Spinal cord (tissue), 10 donors: Measurements from ENCODE around the gene XPR1. TPM values are rescaled to one million over a fixed set of nuclear protein-coding genes. Genes with fewer than 3 reads are reported as not detected.

Source experiments
- DNase-seq, 6 donors: peaks; one replicate each; pipeline versions ENCODE4 v3.0.0 to v3.0.0-alpha.2; 2013 to 2015; ENCODE audit warnings: low spot score in 6 of 6, low read depth in 4 of 6
- H3K27ac ChIP-seq: one replicate; pipeline ENCODE4 v1.5.1; 2013; ENCODE audit warnings: low read depth, low read length, control low read depth
- H3K27me3 ChIP-seq: one replicate; pipeline ENCODE4 v1.6.1; 2013; ENCODE audit warnings: low read length; ENCODE audit not compliant: control insufficient read depth, insufficient read depth
- H3K36me3 ChIP-seq: one replicate; pipeline ENCODE4 v1.6.1; 2013; ENCODE audit warnings: low read length; ENCODE audit not compliant: control insufficient read depth, insufficient read depth
- H3K4me1 ChIP-seq: one replicate; pipeline ENCODE4 v1.6.1; 2013; ENCODE audit warnings: low read length; ENCODE audit not compliant: control insufficient read depth, insufficient read depth
- H3K4me3 ChIP-seq: one replicate; pipeline ENCODE4 v1.5.1; 2013; ENCODE audit warnings: low read depth, low read length, control low read depth
- H3K9me3 ChIP-seq: one replicate; pipeline ENCODE4 v1.6.1; 2013; ENCODE audit warnings: low read length; ENCODE audit not compliant: control insufficient read depth, insufficient read depth
- WGBS: methylation state at CpG from one replicate; pipeline ENCODE4 v1.1.5; 2013; ENCODE audit warnings: missing lambda C conversion rate; ENCODE audit not compliant: insufficient coverage; 5-methylcytosine and 5-hydroxymethylcytosine counted together
- long read RNA-seq, 4 donors: transcript quantifications; one replicate each; lab custom pipeline, GENCODE V29; 2026
- polyA plus RNA-seq, 2 donors: library from polyadenylated mRNA; unstranded; fragments of 120-200 nt; gene quantifications; one replicate each; pipeline ENCODE4 v1.2.1, GENCODE V29; 2013; ENCODE audit not compliant: insufficient read length in 2 of 2
- total RNA-seq, 2 donors: library from RNA; depleted of rRNA in 1 of 2; stranded (reverse); fragments of 120-200 nt in 1 of 2; fragments of >200 nt in 1 of 2; gene quantifications; one replicate each; pipeline versions ENCODE4 v1.2.3 to v1.2.4, GENCODE V29; 2013 to 2014
- donor health status: healthy.

Gene XPR1
- 100 to 1,000 TPM in 1 of 2 donors, 10 to 100 TPM in 1; 38.0 to 110 TPM for total RNA-seq
- 10 to 100 TPM; 58.8 to 80.8 TPM for polyA plus RNA-seq
- long read RNA-seq, donor 1, full-length matches to known transcripts = 11 of 31 reads
- long read RNA-seq, donor 1, partial matches to known transcripts = 20 of 31 reads
- long read RNA-seq, donor 1, other reads (novel, unspliced or antisense) = 0 of 31 reads
- long read RNA-seq, donor 2, full-length matches to known transcripts = 3 of 3 reads
- long read RNA-seq, donor 2, partial matches to known transcripts = 0 of 3 reads
- long read RNA-seq, donor 2, other reads (novel, unspliced or antisense) = 0 of 3 reads
- long read RNA-seq, donor 3, full-length matches to known transcripts = 7 of 7 reads
- long read RNA-seq, donor 3, partial matches to known transcripts = 0 of 7 reads
- long read RNA-seq, donor 3, other reads (novel, unspliced or antisense) = 0 of 7 reads
- long read RNA-seq, donor 4, full-length matches to known transcripts = 1 of 1 reads
- long read RNA-seq, donor 4, partial matches to known transcripts = 0 of 1 reads
- long read RNA-seq, donor 4, other reads (novel, unspliced or antisense) = 0 of 1 reads

GRCh38 chr1:180631766-180632325, at the start of gene XPR1:
TSS of gene XPR1 (plus strand) at chr1:180632022. CDS start at chr1:180632202, 180 bp downstream.
- Histone ChIP-seq H3K27ac (peak within 1 kb of the TSS; percentile 92), H3K9me3 (no peaks in the 10 kb centered on the region), H3K4me3 (peak within 1 kb of the TSS; percentile 88), H3K4me1 (no peaks in the 10 kb centered on the region), H3K27me3 (no peaks in the 10 kb centered on the region), H3K36me3 (no peaks in the 10 kb centered on the region)
- DNase-seq = peak; percentile 89 to 100 (median 98)
- 0% methylated on average over 33 of the region's 41 CpGs for WGBS

DNA sequence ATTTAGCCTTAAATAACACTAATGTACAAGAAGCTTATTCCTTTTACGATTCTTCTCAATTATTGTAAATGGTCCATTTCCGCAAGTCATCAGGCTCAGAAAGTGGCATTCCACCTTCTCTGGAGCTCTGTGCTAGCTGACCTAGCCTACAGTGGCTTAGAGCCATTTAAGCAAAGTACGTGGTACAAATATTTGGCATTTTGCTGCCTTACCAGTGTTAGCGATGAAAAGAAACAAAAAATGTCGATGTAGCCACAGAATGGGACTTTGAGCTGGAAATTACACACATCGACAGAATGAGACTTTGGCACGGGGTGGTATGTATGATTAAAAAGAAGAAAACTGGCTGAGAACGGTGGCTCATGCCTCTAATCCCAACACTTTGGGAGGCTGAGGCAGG, 47.0 kb upstream of the XPR1 start:
- Histone ChIP-seq H3K27ac (no peak overlapping the region), H3K4me1 (peaks cover 8% of the 10 kb centered on the region), H3K27me3 (no peaks in the 10 kb centered on the region), H3K4me3 (no peak overlapping the region), H3K36me3 (no peaks in the 10 kb centered on the region), H3K9me3 (peaks cover 2% of the 10 kb centered on the region)
- WGBS = 97% methylated on average over 6 of the region's 8 CpGs
- no peak for DNase-seq

GRCh38 chr1:180585994-180586359, 45.8 kb upstream of the XPR1 start:
- Histone ChIP-seq H3K27ac (no peak overlapping the region), H3K4me1 (peaks cover 3% of the 10 kb centered on the region), H3K9me3 (peaks cover 2% of the 10 kb centered on the region), H3K27me3 (no peaks in the 10 kb centered on the region), H3K36me3 (no peaks in the 10 kb centered on the region), H3K4me3 (no peak overlapping the region)
- 100% methylated on average over 2 of the region's 4 CpGs for WGBS
- no peak for DNase-seq

GRCh38 chr1:180586671-180587155, 45.1 kb upstream of the XPR1 start:
- peaks cover 3% of the 10 kb centered on the region for H3K4me1 ChIP-seq
- H3K4me3 ChIP-seq = no peak overlapping the region
- no peaks in the 10 kb centered on the region for H3K27me3 ChIP-seq
- peaks cover 2% of the 10 kb centered on the region for H3K9me3 ChIP-seq
- 29% methylated on average over 1 of the region's 1 CpG for WGBS
- no peak for DNase-seq
- no peak overlapping the region for H3K27ac ChIP-seq
- no peaks in the 10 kb centered on the region for H3K36me3 ChIP-seq

DNA sequence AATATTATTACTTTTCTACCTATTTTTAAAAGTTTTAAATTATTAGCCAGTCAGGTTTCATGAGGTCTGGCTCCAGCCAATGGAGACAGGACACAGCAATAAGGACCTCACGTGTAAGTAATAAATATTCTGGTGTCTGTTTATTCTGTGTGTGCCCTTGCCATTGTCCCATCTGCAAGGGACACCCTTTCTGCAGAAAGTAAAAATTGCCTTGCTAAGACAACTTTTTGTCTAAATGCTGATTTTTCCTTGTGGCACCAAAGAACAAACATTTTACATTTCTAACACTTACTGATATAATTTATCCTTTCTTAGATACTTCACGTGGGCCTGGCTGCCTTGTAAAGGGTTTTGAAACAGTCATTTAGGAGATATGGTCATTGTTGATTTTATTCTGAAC, 43.7 kb upstream of the XPR1 start:
- H3K36me3 ChIP-seq = no peaks in the 10 kb centered on the region
- H3K4me1 ChIP-seq = peaks cover 3% of the 10 kb centered on the region
- no peaks in the 10 kb centered on the region for H3K27me3 ChIP-seq
- no peak for DNase-seq
- H3K27ac ChIP-seq = no peak overlapping the region
- 83% methylated on average over 1 of the region's 2 CpGs for WGBS
- H3K4me3 ChIP-seq = no peak overlapping the region
- H3K9me3 ChIP-seq = peaks cover 2% of the 10 kb centered on the region

- H3K27me3 ChIP-seq = no peaks in the 10 kb centered on the region
- no peak overlapping the region for H3K4me3 ChIP-seq
- peaks cover 10% of the 10 kb centered on the region for H3K4me1 ChIP-seq
- H3K9me3 ChIP-seq = peaks cover 2% of the 10 kb centered on the region
- H3K27ac ChIP-seq = no peak overlapping the region
- no peak for DNase-seq
- H3K36me3 ChIP-seq = no peaks in the 10 kb centered on the region
- WGBS = 100% methylated on average over 1 of the region's 2 CpGs
Observed at GRCh38 chr1:180590889-180591288, 40.9 kb upstream of the XPR1 start.

DNA sequence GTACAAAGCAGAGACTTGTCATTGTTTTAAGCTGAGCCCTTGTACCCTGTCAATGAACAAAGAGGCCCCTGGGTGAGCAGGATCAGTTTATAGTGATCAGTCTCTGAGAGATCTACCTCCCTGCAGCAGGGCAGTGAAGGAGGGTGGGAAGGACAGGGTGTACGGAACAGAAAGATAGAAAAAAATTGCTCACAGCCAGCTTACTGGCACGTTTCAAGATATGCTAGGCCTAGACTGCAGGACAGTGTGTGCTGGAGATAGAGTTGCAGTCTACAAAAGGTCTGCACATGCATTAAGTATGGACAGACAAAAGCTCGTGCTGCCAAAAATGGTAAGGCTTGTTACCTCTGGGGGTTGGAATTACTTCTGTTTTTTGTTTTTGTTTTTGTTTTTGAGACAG, 38.4 kb upstream of the XPR1 start:
- H3K4me3 ChIP-seq = no peak overlapping the region
- no peak overlapping the region for H3K27ac ChIP-seq
- H3K4me1 ChIP-seq = peaks cover 7% of the 10 kb centered on the region
- H3K27me3 ChIP-seq = no peaks in the 10 kb centered on the region
- DNase-seq = peak in 1 of 6 donors; percentile 16
- H3K36me3 ChIP-seq = no peaks in the 10 kb centered on the region
- 48% methylated on average over 3 of the region's 3 CpGs for WGBS
- H3K9me3 ChIP-seq = peaks cover under 1% of the 10 kb centered on the region

- 42% methylated on average over 3 of the region's 6 CpGs for WGBS
- Histone ChIP-seq H3K4me1 (peaks cover 7% of the 10 kb centered on the region), H3K27me3 (no peaks in the 10 kb centered on the region), H3K36me3 (no peaks in the 10 kb centered on the region), H3K4me3 (no peak overlapping the region), H3K27ac (no peak overlapping the region), H3K9me3 (no peaks in the 10 kb centered on the region)
- DNase-seq = peak in 2 of 6 donors; percentile 64 to 84
Observed at GRCh38 chr1:180594723-180595122, 37.1 kb upstream of the XPR1 start.

DNA sequence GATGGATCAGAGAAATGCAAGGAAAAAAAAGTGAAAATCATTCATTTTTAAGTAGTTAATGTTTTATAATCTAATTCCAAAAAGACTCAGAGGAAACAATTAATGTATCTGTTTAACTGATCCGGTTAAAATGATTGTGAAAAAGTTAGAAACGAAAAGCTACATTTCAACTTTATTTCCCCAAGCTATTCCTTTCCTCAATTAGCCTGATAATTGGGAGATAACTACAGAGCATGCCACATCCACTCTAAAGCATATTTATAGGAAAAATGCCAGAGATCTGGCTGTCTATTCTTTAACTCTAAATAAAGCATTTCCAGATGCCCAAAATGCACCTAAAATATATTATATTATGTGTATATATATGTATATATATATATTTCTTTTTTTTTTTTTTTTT, 35.9 kb upstream of the XPR1 start:
- Histone ChIP-seq H3K27me3 (no peaks in the 10 kb centered on the region), H3K4me1 (peaks cover 7% of the 10 kb centered on the region), H3K9me3 (no peaks in the 10 kb centered on the region), H3K36me3 (no peaks in the 10 kb centered on the region), H3K4me3 (no peak overlapping the region), H3K27ac (no peak overlapping the region)
- no CpG with 5 or more reads among the region's 2 CpGs for WGBS
- DNase-seq = no peak
